GM23338 (cell line): ENCODE measurements around the gene ANKRD55. TPM values are rescaled to one million over a fixed set of nuclear protein-coding genes. Genes with fewer than 3 reads are reported as not detected.
A peak's percentile ranks its signal among the peaks of the same experiment; 100 is the strongest.

Experiments
- ATAC-seq: fragments of 200-7000 bp; cut with Tn5 transposase; 3 replicates; pipeline ENCODE4 v1.9.1; 2020
- DNase-seq: peaks from one replicate; pipeline ENCODE4 v3.0.0-alpha.2; 2015; ENCODE audit warnings: low spot score
- H2AFZ ChIP-seq: fragments of 200-600 bp; sonication (generic); 2 replicates; pipeline ENCODE4 v1.8.0; 2016; ENCODE audit warnings: antibody characterized with exemption, mild to moderate bottlenecking, moderate library complexity
- H3F3A ChIP-seq: fragments of 200-600 bp; sonication (generic); replicated peaks from 2 replicates; pipeline ENCODE4 v1.8.0; 2017; ENCODE audit warnings: antibody characterized with exemption, mixed run types, low read depth
- H3K27ac ChIP-seq: fragments of 200-600 bp; sonication (generic); 2 replicates; pipeline ENCODE4 v1.6.1; 2016; ENCODE audit warnings: low read depth
- H3K27me3 ChIP-seq: fragments of 200-600 bp; sonication (generic); 2 replicates; pipeline ENCODE4 v1.8.0; 2016; ENCODE audit warnings: mild to moderate bottlenecking, mixed run types, moderate library complexity; ENCODE audit not compliant: insufficient read depth
- H3K36me3 ChIP-seq: fragments of 200-600 bp; sonication (generic); 2 replicates; pipeline ENCODE4 v1.8.0; 2016; ENCODE audit warnings: mild to moderate bottlenecking; ENCODE audit not compliant: insufficient read depth
- H3K4me1 ChIP-seq: fragments of 200-600 bp; sonication (generic); 2 replicates; pipeline ENCODE4 v1.8.0; 2016; ENCODE audit warnings: mild to moderate bottlenecking, moderate library complexity; ENCODE audit not compliant: insufficient read depth
- H3K4me2 ChIP-seq: fragments of 200-600 bp; sonication (generic); 2 replicates; pipeline ENCODE4 v1.7.1; 2017; ENCODE audit warnings: mixed run types
- H3K4me3 ChIP-seq: fragments of 200-600 bp; sonication (generic); 2 replicates; pipeline ENCODE4 v1.6.1; 2016; ENCODE audit warnings: mixed run types
- H3K79me2 ChIP-seq: fragments of 200-600 bp; sonication (generic); replicated peaks from 2 replicates; pipeline ENCODE4 v1.8.0; 2017; ENCODE audit warnings: mild to moderate bottlenecking; ENCODE audit not compliant: insufficient read depth
- H3K9me2 ChIP-seq: fragments of 200-600 bp; sonication (generic); 2 replicates; pipeline ENCODE4 v1.8.0; 2017; ENCODE audit not compliant: insufficient read depth
- H4K20me1 ChIP-seq: fragments of 200-600 bp; sonication (generic); replicated peaks from 2 replicates; pipeline ENCODE4 v1.8.0; 2017; ENCODE audit warnings: mild to moderate bottlenecking; ENCODE audit not compliant: insufficient read depth
- H3K27ac Mint-ChIP-seq: 2 replicates; pipeline ENCODE4 v1.8.0; 2020; ENCODE audit warnings: inconsistent platforms, mild to moderate bottlenecking, moderate library complexity, mixed read lengths
- H3K27me3 Mint-ChIP-seq: 3 replicates; pipeline ENCODE4 v1.8.0; 2022; ENCODE audit warnings: low read depth, mild to moderate bottlenecking, moderate library complexity, mixed read lengths, inconsistent platforms; ENCODE audit not compliant: insufficient read depth, poor library complexity
- H3K36me3 Mint-ChIP-seq: 3 replicates; pipeline ENCODE4 v1.8.0; 2021; ENCODE audit warnings: low read depth, mild to moderate bottlenecking, inconsistent platforms, moderate library complexity, mixed read lengths
- H3K4me1 Mint-ChIP-seq: 3 replicates; pipeline ENCODE4 v1.8.0; 2020; ENCODE audit warnings: mild to moderate bottlenecking, inconsistent platforms, mixed read lengths
- H3K4me3 Mint-ChIP-seq: 3 replicates; pipeline ENCODE4 v1.8.0; 2021; ENCODE audit warnings: moderate library complexity, mild to moderate bottlenecking, inconsistent platforms, mixed read lengths
- H3K9me3 Mint-ChIP-seq: 3 replicates; pipeline ENCODE4 v1.8.0; 2020; ENCODE audit warnings: moderate library complexity, mild to moderate bottlenecking, inconsistent platforms, mixed read lengths
- CREB1 ChIP-seq: fragments of 250-450 bp; sonication (Bioruptor Pico); IDR thresholded peaks from 2 replicates; pipeline ENCODE4 v1.5.0; 2020; ENCODE audit warnings: low read depth, mild to moderate bottlenecking, moderate library complexity
- EZH2 ChIP-seq: fragments of 200-600 bp; sonication (generic); IDR thresholded peaks from one replicate; pipeline ENCODE4 v1.8.0; 2017; ENCODE audit warnings: antibody characterized with exemption, mild to moderate bottlenecking, low read depth; ENCODE audit not compliant: unreplicated experiment
- EZH2phosphoT487 ChIP-seq: fragments of 200-600 bp; sonication (generic); IDR thresholded peaks from one replicate; pipeline ENCODE4 v1.8.1; 2018; ENCODE audit warnings: antibody characterized with exemption; ENCODE audit not compliant: unreplicated experiment
- NANOG ChIP-seq: IDR thresholded peaks from 2 replicates; pipeline ENCODE4 v1.6.1; 2016; ENCODE audit warnings: antibody characterized with exemption, borderline replicate concordance
- POLR2AphosphoS5 ChIP-seq: IDR thresholded peaks from 2 replicates; pipeline ENCODE4 v1.6.1; 2016; ENCODE audit warnings: antibody characterized with exemption, low read depth
- STAT1 ChIP-seq: IDR thresholded peaks from one replicate; pipeline ENCODE4 v1.6.1; 2016; ENCODE audit warnings: antibody characterized with exemption; ENCODE audit not compliant: unreplicated experiment
- ZNF114 ChIP-seq: fragments of 250-450 bp; sonication (Bioruptor Pico); IDR thresholded peaks from 2 replicates; pipeline ENCODE4 v1.5.0; 2020; ENCODE audit warnings: mild to moderate bottlenecking, moderate library complexity
- ZNF331 ChIP-seq: fragments of 250-450 bp; sonication (Bioruptor Pico); IDR thresholded peaks from 2 replicates; pipeline ENCODE4 v1.5.0; 2020; ENCODE audit warnings: low read depth, mild to moderate bottlenecking, moderate library complexity
- polyA plus RNA-seq: library from polyadenylated mRNA; unstranded; fragments of >200 nt; fragmentation: Nextera tagmentation; extraction: Ambion mirVana; gene quantifications from 2 replicates; pipeline ENCODE4 v1.2.1, GENCODE V29; 2016
- total RNA-seq: library from RNA; depleted of rRNA; stranded (reverse); fragments of >200 nt; shearing (Covaris generic); gene quantifications from 2 replicates; pipeline ENCODE4 v1.2.3, GENCODE V29; 2014
- TF ChIP-seq, protein P1 (sequence below): fragments of 250-450 bp; sonication (Bioruptor Pico); IDR thresholded peaks from 2 replicates; pipeline ENCODE4 v1.5.0; 2020; ENCODE audit warnings: mild to moderate bottlenecking, moderate library complexity
- TF ChIP-seq, protein P2 (sequence below), 2 experiments: fragments of 200-600 bp in 1 of 2; sonication (generic) in 1 of 2; conservative IDR thresholded peaks; 2 replicates each; pipeline versions ENCODE4 v1.5.1 to v1.6.1; 2016 to 2017; ENCODE audit warnings: antibody characterized with exemption in 2 of 2, low read depth in 2 of 2, mild to moderate bottlenecking in 2 of 2, moderate library complexity in 1 of 2
- TF ChIP-seq, protein P3 (sequence below): IDR thresholded peaks from 2 replicates; pipeline ENCODE4 v1.6.1; 2016; ENCODE audit warnings: antibody characterized with exemption

Gene ANKRD55
- total and polyA plus RNA-seq, 2 experiments from 2014 or later, result not detected

DNA sequence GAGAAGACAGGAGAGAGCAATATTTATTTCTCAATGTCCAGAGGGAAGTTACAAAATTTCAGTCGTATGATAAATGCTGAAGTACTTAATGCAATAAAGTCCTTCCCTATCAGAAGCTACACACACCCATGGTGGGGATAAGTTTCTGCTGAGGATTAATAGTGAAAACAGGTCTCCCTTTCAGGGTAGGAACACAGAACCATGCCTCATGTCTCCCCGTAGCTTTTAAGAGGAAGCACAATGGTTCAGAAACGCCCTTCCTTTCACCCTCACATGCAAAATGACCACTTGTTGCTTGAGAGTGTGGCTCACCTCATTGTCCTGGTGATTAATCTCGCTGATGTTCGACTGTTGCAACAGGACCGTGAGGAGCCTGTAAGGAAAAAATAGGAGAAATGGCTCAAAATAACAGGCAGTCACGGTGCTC lies 73.6 kb downstream of the ANKRD55 start:
- TF ChIP-seq, protein P1, sequence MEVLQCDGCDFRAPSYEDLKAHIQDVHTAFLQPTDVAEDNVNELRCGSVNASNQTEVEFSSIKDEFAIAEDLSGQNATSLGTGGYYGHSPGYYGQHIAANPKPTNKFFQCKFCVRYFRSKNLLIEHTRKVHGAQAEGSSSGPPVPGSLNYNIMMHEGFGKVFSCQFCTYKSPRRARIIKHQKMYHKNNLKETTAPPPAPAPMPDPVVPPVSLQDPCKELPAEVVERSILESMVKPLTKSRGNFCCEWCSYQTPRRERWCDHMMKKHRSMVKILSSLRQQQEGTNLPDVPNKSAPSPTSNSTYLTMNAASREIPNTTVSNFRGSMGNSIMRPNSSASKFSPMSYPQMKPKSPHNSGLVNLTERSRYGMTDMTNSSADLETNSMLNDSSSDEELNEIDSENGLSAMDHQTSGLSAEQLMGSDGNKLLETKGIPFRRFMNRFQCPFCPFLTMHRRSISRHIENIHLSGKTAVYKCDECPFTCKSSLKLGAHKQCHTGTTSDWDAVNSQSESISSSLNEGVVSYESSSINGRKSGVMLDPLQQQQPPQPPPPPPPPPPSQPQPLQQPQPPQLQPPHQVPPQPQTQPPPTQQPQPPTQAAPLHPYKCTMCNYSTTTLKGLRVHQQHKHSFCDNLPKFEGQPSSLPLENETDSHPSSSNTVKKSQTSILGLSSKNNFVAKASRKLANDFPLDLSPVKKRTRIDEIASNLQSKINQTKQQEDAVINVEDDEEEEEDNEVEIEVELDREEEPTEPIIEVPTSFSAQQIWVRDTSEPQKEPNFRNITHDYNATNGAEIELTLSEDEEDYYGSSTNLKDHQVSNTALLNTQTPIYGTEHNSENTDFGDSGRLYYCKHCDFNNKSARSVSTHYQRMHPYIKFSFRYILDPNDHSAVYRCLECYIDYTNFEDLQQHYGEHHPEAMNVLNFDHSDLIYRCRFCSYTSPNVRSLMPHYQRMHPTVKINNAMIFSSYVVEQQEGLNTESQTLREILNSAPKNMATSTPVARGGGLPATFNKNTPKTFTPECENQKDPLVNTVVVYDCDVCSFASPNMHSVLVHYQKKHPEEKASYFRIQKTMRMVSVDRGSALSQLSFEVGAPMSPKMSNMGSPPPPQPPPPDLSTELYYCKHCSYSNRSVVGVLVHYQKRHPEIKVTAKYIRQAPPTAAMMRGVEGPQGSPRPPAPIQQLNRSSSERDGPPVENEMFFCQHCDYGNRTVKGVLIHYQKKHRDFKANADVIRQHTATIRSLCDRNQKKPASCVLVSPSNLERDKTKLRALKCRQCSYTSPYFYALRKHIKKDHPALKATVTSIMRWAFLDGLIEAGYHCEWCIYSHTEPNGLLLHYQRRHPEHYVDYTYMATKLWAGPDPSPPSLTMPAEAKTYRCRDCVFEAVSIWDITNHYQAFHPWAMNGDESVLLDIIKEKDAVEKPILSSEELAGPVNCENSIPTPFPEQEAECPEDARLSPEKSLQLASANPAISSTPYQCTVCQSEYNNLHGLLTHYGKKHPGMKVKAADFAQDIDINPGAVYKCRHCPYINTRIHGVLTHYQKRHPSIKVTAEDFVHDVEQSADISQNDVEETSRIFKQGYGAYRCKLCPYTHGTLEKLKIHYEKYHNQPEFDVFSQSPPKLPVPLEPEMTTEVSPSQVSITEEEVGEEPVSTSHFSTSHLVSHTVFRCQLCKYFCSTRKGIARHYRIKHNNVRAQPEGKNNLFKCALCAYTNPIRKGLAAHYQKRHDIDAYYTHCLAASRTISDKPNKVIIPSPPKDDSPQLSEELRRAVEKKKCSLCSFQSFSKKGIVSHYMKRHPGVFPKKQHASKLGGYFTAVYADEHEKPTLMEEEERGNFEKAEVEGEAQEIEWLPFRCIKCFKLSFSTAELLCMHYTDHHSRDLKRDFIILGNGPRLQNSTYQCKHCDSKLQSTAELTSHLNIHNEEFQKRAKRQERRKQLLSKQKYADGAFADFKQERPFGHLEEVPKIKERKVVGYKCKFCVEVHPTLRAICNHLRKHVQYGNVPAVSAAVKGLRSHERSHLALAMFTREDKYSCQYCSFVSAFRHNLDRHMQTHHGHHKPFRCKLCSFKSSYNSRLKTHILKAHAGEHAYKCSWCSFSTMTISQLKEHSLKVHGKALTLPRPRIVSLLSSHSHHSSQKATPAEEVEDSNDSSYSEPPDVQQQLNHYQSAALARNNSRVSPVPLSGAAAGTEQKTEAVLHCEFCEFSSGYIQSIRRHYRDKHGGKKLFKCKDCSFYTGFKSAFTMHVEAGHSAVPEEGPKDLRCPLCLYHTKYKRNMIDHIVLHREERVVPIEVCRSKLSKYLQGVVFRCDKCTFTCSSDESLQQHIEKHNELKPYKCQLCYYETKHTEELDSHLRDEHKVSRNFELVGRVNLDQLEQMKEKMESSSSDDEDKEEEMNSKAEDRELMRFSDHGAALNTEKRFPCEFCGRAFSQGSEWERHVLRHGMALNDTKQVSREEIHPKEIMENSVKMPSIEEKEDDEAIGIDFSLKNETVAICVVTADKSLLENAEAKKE (CRISPR knock-in tag), result no peak
- no peak for TF ChIP-seq ZNF114 (CRISPR knock-in tag)
- TF ChIP-seq EZH2, result no peak
- TF ChIP-seq EZH2phosphoT487, result no peak
- TF ChIP-seq CREB1 (CRISPR knock-in tag), result no peak
- no peak for TF ChIP-seq STAT1
- TF ChIP-seq, protein P2, sequence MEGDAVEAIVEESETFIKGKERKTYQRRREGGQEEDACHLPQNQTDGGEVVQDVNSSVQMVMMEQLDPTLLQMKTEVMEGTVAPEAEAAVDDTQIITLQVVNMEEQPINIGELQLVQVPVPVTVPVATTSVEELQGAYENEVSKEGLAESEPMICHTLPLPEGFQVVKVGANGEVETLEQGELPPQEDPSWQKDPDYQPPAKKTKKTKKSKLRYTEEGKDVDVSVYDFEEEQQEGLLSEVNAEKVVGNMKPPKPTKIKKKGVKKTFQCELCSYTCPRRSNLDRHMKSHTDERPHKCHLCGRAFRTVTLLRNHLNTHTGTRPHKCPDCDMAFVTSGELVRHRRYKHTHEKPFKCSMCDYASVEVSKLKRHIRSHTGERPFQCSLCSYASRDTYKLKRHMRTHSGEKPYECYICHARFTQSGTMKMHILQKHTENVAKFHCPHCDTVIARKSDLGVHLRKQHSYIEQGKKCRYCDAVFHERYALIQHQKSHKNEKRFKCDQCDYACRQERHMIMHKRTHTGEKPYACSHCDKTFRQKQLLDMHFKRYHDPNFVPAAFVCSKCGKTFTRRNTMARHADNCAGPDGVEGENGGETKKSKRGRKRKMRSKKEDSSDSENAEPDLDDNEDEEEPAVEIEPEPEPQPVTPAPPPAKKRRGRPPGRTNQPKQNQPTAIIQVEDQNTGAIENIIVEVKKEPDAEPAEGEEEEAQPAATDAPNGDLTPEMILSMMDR (conservative IDR thresholded peaks at IDR 0.05; ENCODE audit: low read depth in 2 of 2), result no peak
- TF ChIP-seq ZNF331 (CRISPR knock-in tag), result no peak
- TF ChIP-seq, protein P3, sequence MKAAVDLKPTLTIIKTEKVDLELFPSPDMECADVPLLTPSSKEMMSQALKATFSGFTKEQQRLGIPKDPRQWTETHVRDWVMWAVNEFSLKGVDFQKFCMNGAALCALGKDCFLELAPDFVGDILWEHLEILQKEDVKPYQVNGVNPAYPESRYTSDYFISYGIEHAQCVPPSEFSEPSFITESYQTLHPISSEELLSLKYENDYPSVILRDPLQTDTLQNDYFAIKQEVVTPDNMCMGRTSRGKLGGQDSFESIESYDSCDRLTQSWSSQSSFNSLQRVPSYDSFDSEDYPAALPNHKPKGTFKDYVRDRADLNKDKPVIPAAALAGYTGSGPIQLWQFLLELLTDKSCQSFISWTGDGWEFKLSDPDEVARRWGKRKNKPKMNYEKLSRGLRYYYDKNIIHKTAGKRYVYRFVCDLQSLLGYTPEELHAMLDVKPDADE, result no peak
- no peak for TF ChIP-seq NANOG
- TF ChIP-seq POLR2AphosphoS5, result no peak
- H3K27me3 ChIP-seq, result 0 out of 2 replicates have a peak, but pooled peaks cover 7% of the 10 kb centered on the region
- peaks cover 3% of the 10 kb centered on the region; the same call in 1 of the 2 replicates for H3K9me2 ChIP-seq
- H2AFZ ChIP-seq, result peak overlapping the region; percentile 75; the same call in 1 of the 2 replicates
- H3K27ac ChIP-seq, result 0 out of 2 replicates have a peak overlapping the region, but pooled peaks have one; percentile 61
- H3K79me2 ChIP-seq, result no peaks in the 10 kb centered on the region
- no peaks in the 10 kb centered on the region for H3K36me3 Mint-ChIP-seq
- H3K4me1 Mint-ChIP-seq, result peaks cover 41% of the 10 kb centered on the region
- H3K4me2 ChIP-seq, result no peak overlapping the region
- H3K36me3 ChIP-seq, result no peaks in the 10 kb centered on the region
- no peak overlapping the region for H3K4me3 ChIP-seq
- H3F3A ChIP-seq, result no peaks in the 10 kb centered on the region
- DNase-seq (no peak), ATAC-seq (no peak)
- H3K9me3 Mint-ChIP-seq, result no peaks in the 10 kb centered on the region
- H3K4me3 Mint-ChIP-seq, result no peak overlapping the region
- no peak overlapping the region for H3K27ac Mint-ChIP-seq
- peaks cover 3% of the 10 kb centered on the region for H3K27me3 Mint-ChIP-seq
- H4K20me1 ChIP-seq, result no peaks in the 10 kb centered on the region
- H3K4me1 ChIP-seq, result peaks cover 26% of the 10 kb centered on the region
